Fibroblast of lung (primary cell): ENCODE measurements around the gene KIF4A. TPM values are rescaled to one million over a fixed set of nuclear protein-coding genes. Genes with fewer than 3 reads are reported as not detected.

Experiments used
- DNase-seq, 2 donors: peaks; one replicate each; pipeline versions ENCODE4 v3.0.0 to v3.0.0-alpha.2; 2010; ENCODE audit warnings: low read depth in 2 of 2
- H2AFZ ChIP-seq: 2 replicates; pipeline ENCODE4 v1.5.1; 2012; ENCODE audit warnings: low read length, control low read depth, inconsistent platforms
- H3K27ac ChIP-seq: 2 replicates; pipeline ENCODE4 v1.5.1; 2011; ENCODE audit warnings: low read length, control low read depth; ENCODE audit not compliant: insufficient read depth
- H3K27me3 ChIP-seq: 2 replicates; pipeline ENCODE4 v1.5.1; 2011; ENCODE audit warnings: mild to moderate bottlenecking, low read length; ENCODE audit not compliant: control insufficient read depth, insufficient read depth
- H3K36me3 ChIP-seq: 2 replicates; pipeline ENCODE4 v1.5.1; 2011; ENCODE audit warnings: low read length; ENCODE audit not compliant: control insufficient read depth, insufficient read depth
- H3K4me1 ChIP-seq: 2 replicates; pipeline ENCODE4 v1.5.1; 2011; ENCODE audit warnings: low read length; ENCODE audit not compliant: control insufficient read depth, insufficient read depth; ENCODE audit errors: extremely low read depth
- H3K4me2 ChIP-seq: 2 replicates; pipeline ENCODE4 v1.5.1; 2011; ENCODE audit warnings: low read length, control low read depth; ENCODE audit not compliant: insufficient read depth; ENCODE audit errors: extremely low read depth
- H3K4me3 ChIP-seq, 4 experiments: fragments of 200-600 bp in 1 of 4; sonication (generic) in 1 of 4; replicated peaks in 1 of 4; 2 replicates each; pipeline ENCODE4 v1.5.1; 2011 to 2016; ENCODE audit warnings: low read length in 4 of 4, low read depth in 3 of 4, mild to moderate bottlenecking in 3 of 4, control low read depth in 2 of 4, inconsistent platforms in 1 of 4, mixed read lengths in 1 of 4; ENCODE audit not compliant: insufficient read depth in 1 of 4; ENCODE audit errors: control extremely low read depth in 1 of 4
- H3K79me2 ChIP-seq: 2 replicates; pipeline ENCODE4 v1.5.1; 2012; ENCODE audit warnings: mild to moderate bottlenecking, low read length, inconsistent platforms; ENCODE audit not compliant: control insufficient read depth, insufficient read depth
- H3K9ac ChIP-seq: 2 replicates; pipeline ENCODE4 v1.5.1; 2011; ENCODE audit warnings: mild to moderate bottlenecking, low read length, control low read depth; ENCODE audit not compliant: insufficient read depth
- H3K9me3 ChIP-seq: 2 replicates; pipeline ENCODE4 v1.5.1; 2012; ENCODE audit warnings: low read depth, low read length; ENCODE audit not compliant: control insufficient read depth, insufficient read depth
- H4K20me1 ChIP-seq: 2 replicates; pipeline ENCODE4 v1.5.1; 2011; ENCODE audit warnings: low read length; ENCODE audit not compliant: control insufficient read depth, insufficient read depth; ENCODE audit errors: extremely low read depth
- EZH2 ChIP-seq: IDR thresholded peaks from 2 replicates; pipeline ENCODE4 v1.5.1; 2012; ENCODE audit warnings: low read length, control low read depth, mild to moderate bottlenecking; ENCODE audit errors: missing control alignments
- polyA plus RNA-seq, 2 donors: library from polyadenylated mRNA; depleted of rRNA in 1 of 2; stranded (reverse) in 1 of 2; unstranded in 1 of 2; fragments of >200 nt; gene quantifications; 2 replicates each; pipeline ENCODE4 v1.2.1, GENCODE V29; 2011 to 2012; ENCODE audit warnings: missing spikeins in 1 of 2
- total RNA-seq: library from RNA; depleted of rRNA; stranded (reverse); fragments of >200 nt; gene quantifications from 2 replicates; pipeline ENCODE4 v1.2.1, GENCODE V29; 2014
- TF ChIP-seq, protein P1 (sequence below), 2 donors: IDR thresholded peaks in 1 of 2; conservative IDR thresholded peaks in 1 of 2; 1 replicate in 1 of 2; 2 replicates in 1 of 2; pipeline ENCODE4 v1.5.1; 2011 to 2012; ENCODE audit warnings: low read length in 2 of 2, control low read depth in 1 of 2, inconsistent platforms in 1 of 2, low read depth in 1 of 2, mild to moderate bottlenecking in 1 of 2

KIF4A gene
- total and polyA plus RNA-seq, 2 donors (not counting 1 experiment from before 2014, with no cell fraction given), result 5.6 to 7.1 TPM

DNA sequence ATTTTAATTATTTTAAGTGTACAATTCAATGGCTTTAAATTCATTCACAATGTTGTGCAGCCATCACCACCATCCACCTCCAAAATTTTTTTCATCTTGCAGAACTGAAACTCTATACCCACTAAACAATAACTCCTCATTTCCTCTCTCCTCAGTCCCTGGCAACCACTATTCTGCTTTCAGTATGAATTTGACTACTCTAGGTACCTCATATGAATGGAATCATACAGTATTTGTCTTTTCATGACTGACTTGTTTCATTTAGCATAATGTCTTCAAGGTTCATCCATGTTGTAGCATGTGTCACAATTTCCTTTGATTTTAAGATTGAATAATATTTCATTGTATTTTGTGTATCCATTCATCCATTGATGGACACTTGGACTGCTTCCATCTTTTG, 46.9 kb downstream of the KIF4A start:
- Histone ChIP-seq H3K9me3 (no peaks in the 10 kb centered on the region), H3K79me2 (no peaks in the 10 kb centered on the region), H3K9ac (no peak overlapping the region), H4K20me1 (no peaks in the 10 kb centered on the region), H3K27ac (no peak overlapping the region), H3K4me3 (no peak overlapping the region), H3K4me2 (no peak overlapping the region), H3K27me3 (no peaks in the 10 kb centered on the region), H2AFZ (no peak overlapping the region), H3K4me1 (no peaks in the 10 kb centered on the region), H3K36me3 (no peaks in the 10 kb centered on the region)
- TF ChIP-seq, protein P1, sequence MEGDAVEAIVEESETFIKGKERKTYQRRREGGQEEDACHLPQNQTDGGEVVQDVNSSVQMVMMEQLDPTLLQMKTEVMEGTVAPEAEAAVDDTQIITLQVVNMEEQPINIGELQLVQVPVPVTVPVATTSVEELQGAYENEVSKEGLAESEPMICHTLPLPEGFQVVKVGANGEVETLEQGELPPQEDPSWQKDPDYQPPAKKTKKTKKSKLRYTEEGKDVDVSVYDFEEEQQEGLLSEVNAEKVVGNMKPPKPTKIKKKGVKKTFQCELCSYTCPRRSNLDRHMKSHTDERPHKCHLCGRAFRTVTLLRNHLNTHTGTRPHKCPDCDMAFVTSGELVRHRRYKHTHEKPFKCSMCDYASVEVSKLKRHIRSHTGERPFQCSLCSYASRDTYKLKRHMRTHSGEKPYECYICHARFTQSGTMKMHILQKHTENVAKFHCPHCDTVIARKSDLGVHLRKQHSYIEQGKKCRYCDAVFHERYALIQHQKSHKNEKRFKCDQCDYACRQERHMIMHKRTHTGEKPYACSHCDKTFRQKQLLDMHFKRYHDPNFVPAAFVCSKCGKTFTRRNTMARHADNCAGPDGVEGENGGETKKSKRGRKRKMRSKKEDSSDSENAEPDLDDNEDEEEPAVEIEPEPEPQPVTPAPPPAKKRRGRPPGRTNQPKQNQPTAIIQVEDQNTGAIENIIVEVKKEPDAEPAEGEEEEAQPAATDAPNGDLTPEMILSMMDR (conservative IDR thresholded peaks at IDR 0.05 in 1 of 2, IDR thresholded peaks at IDR 0.05 in 1 of 2; ENCODE audit: low read depth in 1 of 2, low read length in 2 of 2), result no peak
- TF ChIP-seq EZH2, result no peak
- no peak for DNase-seq

GRCh38 chrX:70338290-70338689, 48.4 kb downstream of the KIF4A start:
- H3K27me3 ChIP-seq, result no peaks in the 10 kb centered on the region
- no peaks in the 10 kb centered on the region for H3K9me3 ChIP-seq
- no peaks in the 10 kb centered on the region for H4K20me1 ChIP-seq
- no peak for TF ChIP-seq EZH2
- TF ChIP-seq, protein P1 (conservative IDR thresholded peaks at IDR 0.05 in 1 of 2, IDR thresholded peaks at IDR 0.05 in 1 of 2; ENCODE audit: low read depth in 1 of 2, low read length in 2 of 2), result no peak
- no peaks in the 10 kb centered on the region for H3K36me3 ChIP-seq
- H3K27ac ChIP-seq, result no peak overlapping the region
- H3K4me2 ChIP-seq, result no peak overlapping the region
- DNase-seq, result no peak
- H2AFZ ChIP-seq, result no peak overlapping the region
- H3K9ac ChIP-seq, result no peak overlapping the region
- H3K79me2 ChIP-seq, result no peaks in the 10 kb centered on the region
- H3K4me3 ChIP-seq, result no peak overlapping the region
- no peaks in the 10 kb centered on the region for H3K4me1 ChIP-seq

GRCh38 chrX:70343435-70343834, 53.5 kb downstream of the KIF4A start:
- DNase-seq, result no peak
- no peaks in the 10 kb centered on the region for H3K36me3 ChIP-seq
- H3K4me1 ChIP-seq, result no peaks in the 10 kb centered on the region
- H2AFZ ChIP-seq, result no peak overlapping the region
- no peak overlapping the region for H3K9ac ChIP-seq
- no peaks in the 10 kb centered on the region for H3K79me2 ChIP-seq
- no peak overlapping the region for H3K4me3 ChIP-seq
- no peaks in the 10 kb centered on the region for H4K20me1 ChIP-seq
- TF ChIP-seq, protein P1 (conservative IDR thresholded peaks at IDR 0.05 in 1 of 2, IDR thresholded peaks at IDR 0.05 in 1 of 2; ENCODE audit: low read depth in 1 of 2, low read length in 2 of 2), result no peak
- TF ChIP-seq EZH2, result no peak
- no peaks in the 10 kb centered on the region for H3K27me3 ChIP-seq
- H3K9me3 ChIP-seq, result no peaks in the 10 kb centered on the region
- no peak overlapping the region for H3K27ac ChIP-seq
- no peak overlapping the region for H3K4me2 ChIP-seq
